GM18868 (cell line): Measurements from ENCODE around the gene CGB2.
"Not testable (repeated sequence)": the region's sequence is repeated elsewhere in the genome, so short reads cannot be mapped to it uniquely, and the experiment has no call there.

ENCODE experiments used
- ATAC-seq: cut with Tn5 transposase; IDR thresholded peaks from one replicate; pipeline ENCODE4 v1.9.1; 2021; ENCODE audit warnings: mild to moderate bottlenecking, moderate library complexity; ENCODE audit not compliant: unreplicated experiment

CGB2 gene

DNA sequence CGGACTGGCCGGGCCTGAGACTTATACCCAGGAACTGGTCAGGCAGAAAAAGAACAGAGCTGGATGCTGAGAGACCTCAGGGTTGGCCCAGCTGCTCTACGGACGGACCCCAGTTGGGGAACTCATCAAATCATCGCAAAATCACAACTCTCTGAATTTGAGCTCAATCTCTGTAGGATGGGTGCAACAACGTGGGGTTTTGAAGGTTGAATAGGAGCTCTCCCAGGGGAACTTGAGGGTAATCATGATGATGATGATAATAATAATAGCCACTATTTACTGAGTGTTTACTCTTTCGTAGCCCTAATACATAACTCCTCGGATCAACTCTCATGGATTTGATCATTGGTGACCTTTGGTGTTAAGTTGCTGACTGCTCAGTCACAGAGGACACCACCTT lies 1.4 kb upstream of the CGB2 start:
- not testable (repeated sequence) for ATAC-seq

DNA sequence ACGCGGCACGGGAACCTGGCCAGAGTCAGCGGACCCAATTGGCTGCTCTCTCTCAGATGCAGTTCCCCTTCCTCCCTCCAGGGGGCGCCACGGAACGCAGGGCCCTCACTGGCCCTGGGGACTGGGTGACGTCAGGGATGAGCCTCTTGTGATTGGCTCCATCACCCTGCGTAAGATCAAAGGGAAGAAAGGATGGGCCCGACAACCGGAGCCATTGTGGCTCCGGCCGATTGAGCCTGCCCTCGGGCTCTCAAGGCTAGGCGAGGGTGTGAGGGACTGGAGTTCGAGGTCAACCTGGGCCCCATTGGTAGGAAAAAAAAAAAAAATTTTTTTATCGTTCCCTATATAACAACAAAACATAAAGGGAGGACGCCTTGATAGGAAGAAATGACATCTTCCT lies 5.1 kb downstream of the CGB2 start, which contains the start of gene CGB1:
TSS of gene CGB1 (minus strand) at position 81 of the 400 bp plus-strand sequence. CDS start 184 bp downstream, outside the sequence.
- ATAC-seq, result not testable (repeated sequence)

DNA sequence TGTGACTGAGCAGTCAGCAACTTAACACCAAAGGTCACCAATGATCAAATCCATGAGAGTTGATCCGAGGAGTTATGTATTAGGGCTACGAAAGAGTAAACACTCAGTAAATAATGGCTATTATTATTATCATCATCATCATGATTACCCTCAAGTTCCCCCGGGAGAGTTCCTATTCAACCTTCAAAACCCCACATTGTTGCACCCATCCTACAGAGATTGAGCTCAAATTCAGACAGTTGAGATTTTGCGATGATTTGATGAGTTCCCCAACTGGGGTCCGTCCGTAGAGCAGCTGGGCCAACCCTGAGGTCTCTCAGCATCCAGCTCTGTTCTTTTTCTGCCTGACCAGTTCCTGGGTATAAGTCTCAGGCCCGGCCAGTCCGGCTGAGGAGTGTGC lies 6.4 kb downstream of the CGB2 start:
- ATAC-seq, result not testable (repeated sequence)

DNA sequence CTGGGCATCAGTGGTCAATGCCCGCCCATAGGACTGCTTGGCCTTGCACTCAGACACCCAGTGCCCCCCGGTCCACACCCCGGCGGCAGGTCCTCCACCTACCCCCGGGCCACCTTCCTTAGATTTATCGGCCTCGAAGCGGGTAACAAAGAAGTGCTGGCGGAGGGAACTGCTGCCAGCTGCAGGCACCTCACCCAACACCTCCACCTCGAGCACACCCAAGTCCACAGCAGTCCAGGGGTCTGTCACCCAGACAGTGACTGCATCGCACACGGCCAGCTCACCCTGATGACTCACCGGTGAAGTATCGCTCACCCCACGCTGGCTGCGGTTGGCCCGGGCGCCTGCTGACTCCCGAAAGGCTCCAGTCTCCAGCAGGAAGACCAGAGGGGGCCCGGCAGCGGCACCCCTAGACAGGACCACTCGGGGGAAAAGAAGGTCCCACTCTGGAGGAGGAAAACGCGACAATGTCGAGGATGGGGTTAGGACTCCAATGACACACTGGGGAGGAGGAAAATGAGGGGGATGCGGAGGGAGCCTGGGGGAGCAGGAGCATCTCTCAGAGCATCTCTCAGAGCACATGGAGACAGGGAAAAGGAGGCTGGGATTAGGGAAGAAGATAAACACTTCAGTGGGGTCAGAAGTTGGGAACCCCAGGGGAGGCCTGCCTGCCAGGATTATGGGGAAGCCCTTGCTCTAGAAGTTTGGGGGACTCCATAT lies 7.0 kb downstream of the CGB2 start:
- not testable (repeated sequence) for ATAC-seq

DNA sequence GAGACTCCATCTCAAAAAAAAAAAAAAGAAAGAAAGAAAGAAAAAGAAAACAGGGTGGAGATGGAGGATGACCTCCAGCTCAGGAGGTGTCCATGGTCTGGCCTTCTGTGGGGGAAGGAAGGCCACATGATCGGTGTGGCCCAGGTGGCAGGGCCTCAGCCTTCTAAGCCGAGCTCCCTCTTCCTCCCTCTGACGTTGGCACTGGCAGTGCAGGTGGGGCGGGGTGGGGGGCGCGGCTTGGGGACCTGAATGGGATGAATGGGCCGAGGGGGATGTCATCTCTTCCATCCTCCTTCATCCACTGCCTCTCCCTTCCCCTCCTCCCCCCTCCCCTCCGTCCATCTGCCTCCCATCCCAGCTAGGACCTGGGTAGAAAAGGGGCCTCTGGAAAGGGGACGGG lies 8.0 kb downstream of the CGB2 start:
- ATAC-seq, result not testable (repeated sequence)

DNA sequence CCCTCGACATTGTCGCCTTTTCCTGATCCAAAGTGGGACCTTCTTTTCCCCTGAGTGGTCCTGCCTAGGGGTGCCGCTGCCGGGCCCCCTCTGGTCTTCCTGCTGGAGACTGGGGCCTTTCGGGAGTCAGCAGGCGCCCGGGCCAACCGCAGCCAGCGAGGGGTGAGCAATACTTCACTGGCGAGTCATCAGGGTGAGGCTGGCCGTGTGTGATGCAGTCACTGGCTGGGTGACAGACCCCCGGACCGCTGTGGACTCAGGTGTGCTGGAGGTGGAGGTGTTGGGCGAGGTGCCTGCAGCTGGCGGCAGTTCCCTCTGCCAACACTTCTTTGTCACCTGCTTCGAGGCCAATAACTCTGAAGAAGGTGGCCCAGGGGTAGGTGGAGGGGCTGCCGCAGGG lies 10.5 kb downstream of the CGB2 start:
- ATAC-seq, result no peak

DNA sequence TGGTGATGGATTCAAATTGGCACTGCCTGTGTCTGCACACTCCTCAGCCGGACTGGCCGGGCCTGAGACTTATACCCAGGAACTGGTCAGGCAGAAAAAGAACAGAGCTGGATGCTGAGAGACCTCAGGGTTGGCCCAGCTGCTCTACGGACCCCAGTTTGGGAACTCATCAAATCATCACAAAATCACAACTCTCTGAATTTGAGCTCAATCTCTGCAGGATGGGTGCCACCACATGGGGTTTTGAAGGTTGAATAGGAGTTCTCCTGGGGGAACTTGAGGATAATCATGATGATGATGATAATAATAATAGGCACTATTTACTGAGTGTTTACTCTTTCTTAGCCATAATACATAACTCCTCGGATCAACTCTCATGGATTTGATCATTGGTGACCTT lies 11.0 kb downstream of the CGB2 start:
- ATAC-seq, result not testable (repeated sequence)

DNA sequence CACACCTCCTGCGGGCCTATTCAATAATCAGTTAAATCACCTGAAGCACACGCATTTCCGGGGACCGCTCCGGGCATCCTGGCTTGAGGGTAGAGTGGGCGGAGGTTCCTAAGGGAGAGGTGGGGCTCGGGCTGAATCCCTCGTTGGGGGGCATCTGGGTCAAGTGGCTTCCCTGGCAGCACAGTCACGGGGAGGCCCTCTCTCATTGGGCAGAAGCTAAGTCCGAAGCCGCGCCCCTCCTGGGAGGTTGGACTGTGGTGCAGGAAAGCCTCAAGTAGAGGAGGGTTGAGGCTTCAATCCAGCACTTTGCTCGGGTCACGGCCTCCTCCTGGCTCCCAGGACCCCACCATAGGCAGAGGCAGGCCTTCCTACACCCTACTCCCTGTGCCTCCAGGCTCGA lies 11.9 kb downstream of the CGB2 start, which contains the start of gene CGB5:
TSS of gene CGB5 (plus strand) at position 301 of the 400 bp plus-strand sequence. CDS start 362 bp downstream, outside the sequence.
- ATAC-seq, result not testable (repeated sequence)

DNA sequence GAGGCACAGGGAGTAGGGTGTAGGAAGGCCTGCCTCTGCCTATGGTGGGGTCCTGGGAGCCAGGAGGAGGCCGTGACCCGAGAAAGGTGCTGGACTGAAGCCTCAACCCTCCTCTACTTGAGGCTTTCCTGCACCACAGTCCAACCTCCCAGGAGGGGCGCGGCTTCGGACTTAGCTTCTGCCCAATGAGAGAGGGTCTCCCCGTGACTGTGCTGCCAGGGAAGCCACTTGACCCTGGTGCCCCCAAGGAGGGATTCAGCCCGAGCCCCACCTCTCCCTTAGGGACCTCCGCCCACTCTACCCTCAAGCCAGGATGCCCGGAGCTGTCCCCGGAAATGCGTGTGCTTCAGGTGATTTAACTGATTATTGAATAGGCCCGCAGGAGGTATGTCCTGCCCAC lies 17.3 kb downstream of the CGB2 start, which contains the start of gene CGB8:
TSS of gene CGB8 (minus strand) at position 101 of the 400 bp plus-strand sequence. CDS start 372 bp downstream, outside the sequence.
- not testable (repeated sequence) for ATAC-seq

DNA sequence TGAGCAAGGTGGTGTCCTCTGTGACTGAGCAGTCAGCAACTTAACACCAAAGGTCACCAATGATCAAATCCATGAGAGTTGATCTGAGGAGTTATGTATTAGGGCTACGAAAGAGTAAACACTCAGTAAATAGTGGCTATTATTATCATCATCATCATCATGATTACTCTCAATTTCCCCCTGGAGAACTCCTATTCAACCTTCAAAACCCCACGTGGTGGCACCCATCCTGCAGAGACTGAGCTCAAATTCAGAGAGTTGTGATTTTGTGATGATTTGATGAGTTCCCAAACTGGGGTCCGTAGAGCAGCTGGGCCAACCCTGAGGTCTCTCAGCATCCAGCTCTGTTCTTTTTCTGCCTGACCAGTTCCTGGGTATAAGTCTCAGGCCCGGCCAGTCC lies 18.1 kb downstream of the CGB2 start:
- ATAC-seq, result not testable (repeated sequence)

DNA sequence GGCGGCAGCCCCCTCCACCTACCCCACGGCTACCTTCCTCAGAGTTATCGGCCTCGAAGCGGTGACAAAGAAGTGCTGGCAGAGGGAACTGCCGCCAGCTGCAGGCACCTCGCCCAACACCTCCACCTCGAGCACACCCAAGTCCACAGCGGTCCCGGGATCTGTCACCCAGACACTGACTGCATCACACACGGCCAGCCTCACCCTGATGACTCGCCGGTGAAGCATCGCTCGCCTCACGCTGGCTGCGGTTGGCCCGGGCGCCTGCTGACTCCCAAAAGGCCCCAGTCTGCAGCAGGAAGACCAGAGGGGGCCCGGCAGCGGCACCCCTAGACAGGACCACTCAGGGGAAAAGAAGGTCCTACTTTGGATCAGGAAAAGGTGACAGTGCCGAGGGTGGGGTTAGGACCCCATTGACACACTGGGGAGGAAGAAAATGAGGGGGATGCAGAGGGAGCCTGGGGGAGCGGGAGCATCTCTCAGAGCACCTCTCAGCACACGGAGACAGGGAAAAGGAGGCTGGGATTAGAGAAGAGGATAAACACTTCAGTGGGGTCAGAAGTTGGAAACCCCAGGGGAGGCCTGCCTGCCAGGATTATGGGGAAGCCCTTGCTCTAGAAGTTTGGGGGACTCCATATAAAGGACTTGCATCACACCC lies 18.8 kb downstream of the CGB2 start:
- ATAC-seq, result not testable (repeated sequence)

DNA sequence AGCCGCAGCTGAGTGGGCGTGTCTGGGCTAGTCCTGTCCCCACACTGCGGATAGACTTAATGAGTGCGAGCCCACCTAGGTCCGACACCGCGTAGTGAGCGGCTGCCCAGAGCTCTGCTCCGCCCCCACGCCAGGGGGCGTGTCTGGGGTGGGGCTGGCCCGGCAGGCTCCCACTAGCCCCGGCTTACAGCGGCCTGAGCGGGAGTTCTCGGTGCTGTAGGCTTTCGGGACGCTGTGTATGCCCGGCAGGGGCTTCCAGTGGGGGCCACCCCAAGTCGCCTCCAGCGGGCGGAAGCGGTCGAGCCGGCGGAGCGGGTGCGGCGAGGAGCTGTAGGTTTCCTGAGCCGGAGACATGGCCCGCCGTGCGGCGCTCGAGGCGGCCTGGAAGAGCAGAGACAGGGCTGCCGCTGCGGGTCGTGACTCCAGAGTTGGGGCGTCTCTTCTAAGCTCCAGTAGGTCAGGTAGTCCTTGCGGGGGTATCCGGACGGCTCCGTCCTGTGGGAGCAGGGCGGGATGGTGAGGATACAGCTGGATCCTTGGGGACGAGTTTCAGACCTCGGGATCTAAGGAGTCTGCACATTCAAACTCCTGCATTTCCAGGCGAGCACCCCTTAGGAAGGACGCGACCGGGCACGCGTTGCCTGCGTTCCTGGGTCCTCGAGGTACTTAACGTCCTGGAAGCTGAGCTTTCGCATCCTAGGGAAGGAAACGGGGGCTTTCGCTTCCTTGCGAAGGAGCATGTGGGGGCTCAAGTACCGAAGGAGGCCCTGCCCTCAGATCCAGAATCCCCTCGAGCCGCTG lies 24.6 kb downstream of the CGB2 start:
- no peak for ATAC-seq

DNA sequence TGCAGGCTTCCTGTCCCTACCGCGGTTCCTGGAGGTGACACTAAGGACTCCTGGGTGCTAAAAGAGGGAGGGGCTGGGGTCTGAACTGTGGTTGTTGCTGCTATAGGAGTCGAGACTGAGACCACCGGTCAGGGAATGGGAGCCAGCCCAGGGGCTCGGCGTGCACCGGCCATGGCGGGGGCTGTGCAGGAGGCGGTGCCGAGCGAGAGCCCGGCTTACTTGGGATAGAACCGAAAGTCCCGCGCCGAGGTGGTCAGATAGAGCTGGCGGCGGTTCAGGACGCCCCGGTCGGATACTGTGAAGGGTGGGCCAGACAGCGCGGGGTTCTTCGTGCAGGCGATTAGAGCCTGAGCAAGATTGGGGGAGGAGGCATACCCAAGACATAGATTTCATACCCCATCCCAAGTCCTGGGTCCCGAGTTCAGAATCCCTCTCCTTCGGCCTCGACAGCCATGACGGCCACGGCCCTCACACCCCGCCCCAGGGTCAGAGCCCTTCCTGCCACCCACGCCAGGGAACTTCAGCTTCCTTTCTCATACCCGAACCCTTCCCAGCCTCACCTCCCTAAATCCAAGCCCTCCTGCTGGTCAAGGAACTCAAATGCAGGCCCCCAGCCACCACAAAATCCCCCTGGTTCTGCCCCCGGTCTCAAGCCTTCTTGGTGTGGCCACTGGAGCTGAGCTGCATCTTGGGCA lies 25.4 kb downstream of the CGB2 start:
- ATAC-seq, result not testable (repeated sequence)

DNA sequence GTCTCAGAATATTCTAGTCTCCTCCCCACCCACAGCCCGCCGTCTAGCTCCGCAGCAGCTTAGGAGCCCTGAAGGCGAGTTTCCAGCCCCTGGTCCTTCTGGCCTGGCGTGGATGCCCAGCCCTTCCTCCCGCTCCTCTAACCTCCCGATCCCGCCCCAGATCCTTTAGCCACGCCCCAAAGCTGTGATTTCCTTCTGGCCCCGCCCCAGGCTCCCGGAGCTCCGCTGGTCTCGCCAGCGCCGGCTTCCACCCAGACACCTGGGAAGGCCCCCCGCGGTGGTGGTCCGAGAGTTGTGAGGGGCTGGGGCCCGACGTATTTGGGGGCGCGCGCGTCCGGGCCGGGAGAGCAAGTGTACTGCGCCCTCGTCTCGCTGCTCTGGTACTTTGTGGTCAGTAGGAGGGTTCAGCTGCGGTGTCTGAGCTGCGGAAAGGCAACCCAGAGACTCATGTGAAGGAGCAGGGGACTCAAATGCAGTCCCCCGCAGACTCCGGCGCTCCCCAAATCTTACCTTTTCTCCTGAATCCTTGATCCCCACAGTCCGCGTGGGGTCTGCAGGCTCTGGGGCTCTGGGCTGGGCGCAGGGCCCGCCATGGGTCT lies 26.0 kb downstream of the CGB2 start, which contains the start of gene CGB7:
TSS of gene CGB7 (minus strand) at position 114 of the 599 bp plus-strand sequence. CDS start 2,374 bp downstream, outside the sequence.
- no peak for ATAC-seq

DNA sequence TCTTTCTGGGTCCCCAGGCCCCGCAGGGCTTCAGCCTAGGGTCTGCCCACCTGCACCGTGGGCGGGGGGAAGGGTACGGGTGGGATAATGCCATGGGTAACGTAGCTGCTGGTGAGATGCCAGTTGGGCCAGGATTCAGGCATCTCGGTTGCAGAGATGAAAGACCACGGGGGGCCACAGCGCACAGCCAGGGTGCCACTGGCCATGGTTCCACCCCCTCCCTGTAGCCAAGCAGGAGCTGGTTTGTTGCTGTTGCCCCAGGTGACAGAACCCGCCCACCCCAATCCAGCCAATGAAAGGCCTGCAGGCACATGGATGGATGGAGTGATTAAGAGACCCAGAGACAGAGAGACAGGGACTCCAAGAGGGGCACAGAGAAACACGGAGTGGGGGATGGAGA lies 26.9 kb downstream of the CGB2 start:
- no peak for ATAC-seq

DNA sequence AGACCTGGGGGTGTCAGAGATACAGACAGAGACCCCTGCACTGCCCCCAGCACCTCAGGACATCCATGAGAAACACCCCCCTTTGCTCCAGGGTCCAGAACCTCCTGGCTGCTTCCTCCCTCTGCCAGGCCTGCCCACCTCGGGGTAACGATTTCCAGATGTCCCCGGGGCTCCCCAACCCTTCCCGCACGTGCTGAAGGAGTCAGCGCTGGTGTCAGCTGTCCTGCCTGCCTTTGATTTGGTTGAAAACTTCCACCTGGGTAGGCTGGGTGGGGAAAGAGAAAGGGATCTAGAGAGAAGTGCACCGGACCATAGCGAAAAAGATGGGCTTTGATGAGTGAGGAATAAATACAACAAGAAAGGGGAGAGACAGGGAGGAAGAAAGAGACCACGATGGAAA lies 27.4 kb downstream of the CGB2 start:
- ATAC-seq, result no peak

DNA sequence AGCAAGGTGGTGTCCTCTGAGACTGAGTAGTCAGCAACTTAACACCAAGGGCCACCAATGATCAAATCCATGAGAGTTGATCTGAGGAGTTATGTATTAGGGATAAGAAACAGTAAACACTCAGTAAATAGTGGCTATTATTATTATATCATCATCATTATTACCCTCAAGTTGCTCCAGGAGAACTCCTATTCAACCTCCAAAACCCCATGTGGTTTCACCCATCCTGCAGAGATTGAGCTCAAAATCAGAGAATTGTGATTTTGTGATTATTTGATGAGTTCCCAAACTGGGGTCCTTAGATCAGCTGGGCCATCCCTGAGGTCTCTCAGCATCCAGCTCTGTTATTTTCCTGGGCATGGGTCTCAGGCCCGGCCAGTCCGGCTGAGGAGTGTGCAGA lies 29.3 kb downstream of the CGB2 start:
- no peak for ATAC-seq

DNA sequence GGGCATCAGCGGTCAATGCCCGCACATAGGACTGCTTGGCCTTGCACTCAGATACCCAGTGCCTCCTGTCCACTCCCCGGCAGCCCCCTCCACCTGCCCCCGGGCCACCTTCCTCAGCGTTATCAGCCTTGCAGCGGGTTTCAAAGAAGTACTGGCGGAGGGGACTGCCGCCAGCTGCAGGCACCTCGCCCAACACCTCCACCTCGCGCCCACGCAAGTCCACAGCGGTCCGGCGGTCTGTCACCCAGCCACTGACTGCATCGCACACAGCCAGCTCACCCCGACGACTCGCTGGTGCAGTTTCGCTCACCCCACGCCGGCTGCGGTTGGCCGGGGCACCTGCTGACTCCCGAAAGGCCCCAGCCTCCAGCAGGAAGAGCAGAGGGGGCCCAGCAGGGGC lies 29.8 kb downstream of the CGB2 start:
- ATAC-seq, result no peak

DNA sequence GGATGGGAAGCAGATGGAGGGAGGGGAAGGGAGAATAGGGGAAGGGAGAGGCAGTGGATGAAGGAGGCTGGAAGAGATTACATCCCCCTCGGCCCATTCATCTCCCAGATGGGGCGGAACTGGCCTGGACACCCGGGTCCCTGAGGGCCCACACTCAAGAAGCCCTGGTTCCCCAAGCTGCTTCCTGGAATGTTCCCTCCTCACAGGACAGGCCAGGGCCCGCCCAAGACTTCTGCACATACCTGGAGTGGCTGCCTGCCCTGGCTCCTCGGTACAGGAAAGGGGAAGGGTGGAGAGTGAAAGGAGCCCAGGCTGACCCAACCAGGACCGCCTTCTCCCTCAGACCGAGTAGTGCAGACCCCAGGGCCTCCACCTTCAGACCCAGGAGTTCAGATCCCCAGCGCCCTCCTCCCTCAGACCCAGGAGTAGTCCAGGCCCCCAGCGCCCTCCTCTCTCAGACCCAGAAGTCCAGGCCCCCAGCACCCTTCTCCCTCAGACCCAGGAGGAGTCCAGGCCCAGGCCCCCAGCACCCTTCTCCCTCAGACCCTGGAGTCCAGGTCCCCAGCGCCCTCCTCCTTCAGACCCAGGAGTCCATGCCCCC lies 32.4 kb downstream of the CGB2 start:
- no peak for ATAC-seq
